ENCODE results near the gene CYTIP.

CYTIP gene

GRCh38 chr2:157463002-157463401, 19.1 kb upstream of the CYTIP start:
- no peak for DNase-seq (ENCODE audit: low read depth)

GRCh38 chr2:157460897-157461296, 17.0 kb upstream of the CYTIP start:
- DNase-seq (ENCODE audit: low read depth), result no peak

- DNase-seq (ENCODE audit: low read depth), result no peak
Observed at GRCh38 chr2:157460384-157460837, 16.5 kb upstream of the CYTIP start.

- DNase-seq (ENCODE audit: low read depth), result no peak
Observed at GRCh38 chr2:157459486-157459885, 15.6 kb upstream of the CYTIP start.

- DNase-seq (ENCODE audit: low read depth), result no peak
Observed at GRCh38 chr2:157447741-157448140, 3.9 kb upstream of the CYTIP start.

- no peak for DNase-seq (ENCODE audit: low read depth)
Observed at GRCh38 chr2:157447031-157447430, 3.1 kb upstream of the CYTIP start.

GRCh38 chr2:157444641-157445040, 752 bp upstream of the CYTIP start:
- no peak for DNase-seq (ENCODE audit: low read depth)

GRCh38 chr2:157443090-157443489, 799 bp downstream of the CYTIP start:
- DNase-seq (ENCODE audit: low read depth), result no peak

GRCh38 chr2:157442636-157443035, 1.3 kb downstream of the CYTIP start:
- no peak for DNase-seq (ENCODE audit: low read depth)

GRCh38 chr2:157442191-157442590, 1.7 kb downstream of the CYTIP start:
- no peak for DNase-seq (ENCODE audit: low read depth)

- DNase-seq (ENCODE audit: low read depth), result no peak
Observed at GRCh38 chr2:157441072-157441454, 2.8 kb downstream of the CYTIP start.

GRCh38 chr2:157440404-157441071, 3.4 kb downstream of the CYTIP start:
- DNase-seq (ENCODE audit: low read depth), result no peak

GRCh38 chr2:157439824-157440186, 4.1 kb downstream of the CYTIP start:
- DNase-seq (ENCODE audit: low read depth), result no peak

GRCh38 chr2:157438863-157439823, 4.7 kb downstream of the CYTIP start:
- DNase-seq (ENCODE audit: low read depth), result no peak

GRCh38 chr2:157433394-157433793, 10.5 kb downstream of the CYTIP start:
- DNase-seq (ENCODE audit: low read depth), result no peak

- no peak for DNase-seq (ENCODE audit: low read depth)
Observed at GRCh38 chr2:157432475-157433106, 11.3 kb downstream of the CYTIP start.

GRCh38 chr2:157431176-157431575, 12.7 kb downstream of the CYTIP start:
- DNase-seq (ENCODE audit: low read depth), result no peak

GRCh38 chr2:157428500-157429175, 15.3 kb downstream of the CYTIP start:
- DNase-seq (ENCODE audit: low read depth), result no peak

GRCh38 chr2:157427922-157428303, 16.0 kb downstream of the CYTIP start:
- DNase-seq (ENCODE audit: low read depth), result no peak

GRCh38 chr2:157427003-157427921, 16.6 kb downstream of the CYTIP start:
- no peak for DNase-seq (ENCODE audit: low read depth)

GRCh38 chr2:157426477-157426994, 17.4 kb downstream of the CYTIP start:
- DNase-seq (ENCODE audit: low read depth), result no peak
